T1000 (cell line): Measurements from ENCODE around the gene PCDHGB3.
A peak's percentile ranks its signal among the peaks of the same experiment; 100 is the strongest.
"Not testable (repeated sequence)": the region's sequence is repeated elsewhere in the genome, so short reads cannot be mapped to it uniquely, and the experiment has no call there.

ENCODE experiments used
- DNase-seq: peaks from one replicate; lab custom pipeline; 2025; ENCODE audit warnings: mixed read lengths; lab: John Stamatoyannopoulos, UW

PCDHGB3 gene

GRCh38 chr5:141392429-141393198 lies 22.6 kb downstream of the PCDHGB3 start, which contains the start of gene PCDHGA8:
PCDHGA8 (plus strand) TSS chr5:141392633; CDS start chr5:141392814, 181 bp downstream.
- DNase-seq = no peak

- DNase-seq = no peak
These were observed 23.2 kb downstream of the PCDHGB3 start for GRCh38 chr5:141393267-141393666.

- not testable (repeated sequence) for DNase-seq
These were observed 24.6 kb downstream of the PCDHGB3 start for GRCh38 chr5:141394401-141395187.

GRCh38 chr5:141397756-141398551 lies 27.9 kb downstream of the PCDHGB3 start, which contains the start of gene PCDHGB5:
PCDHGB5 (plus strand) TSS chr5:141397947; CDS start chr5:141398128, 181 bp downstream.
- peak; percentile 52 for DNase-seq

GRCh38 chr5:141398608-141399007 lies 28.6 kb downstream of the PCDHGB3 start:
- no peak for DNase-seq

GRCh38 chr5:141399555-141400258 lies 29.7 kb downstream of the PCDHGB3 start:
- no peak for DNase-seq

- no peak for DNase-seq
These were observed 32.7 kb downstream of the PCDHGB3 start, which contains the start of gene PCDHGA9 for GRCh38 chr5:141402553-141403243. PCDHGA9 (plus strand) TSS chr5:141402778; CDS start chr5:141402953, 175 bp downstream.

GRCh38 chr5:141403387-141403786 lies 33.3 kb downstream of the PCDHGB3 start:
- DNase-seq = no peak

GRCh38 chr5:141407790-141408505 lies 37.9 kb downstream of the PCDHGB3 start, which contains the start of gene PCDHGB6:
PCDHGB6 (plus strand) TSS chr5:141408021; CDS start chr5:141408203, 182 bp downstream.
- not testable (repeated sequence) for DNase-seq

- no peak for DNase-seq
These were observed 39.7 kb downstream of the PCDHGB3 start for GRCh38 chr5:141409598-141410306.

- DNase-seq = no peak
These were observed 41.5 kb downstream of the PCDHGB3 start for GRCh38 chr5:141411575-141411974.

GRCh38 chr5:141412854-141413539 lies 43.0 kb downstream of the PCDHGB3 start, which contains the start of gene PCDHGA10:
PCDHGA10 (plus strand) TSS chr5:141412987; CDS start chr5:141413176, 189 bp downstream.
- DNase-seq = no peak

- DNase-seq = no peak
These were observed 43.6 kb downstream of the PCDHGB3 start for GRCh38 chr5:141413540-141414069.

GRCh38 chr5:141414548-141415274 lies 44.7 kb downstream of the PCDHGB3 start:
- DNase-seq = not testable (repeated sequence)

- DNase-seq = not testable (repeated sequence)
These were observed 45.2 kb downstream of the PCDHGB3 start for GRCh38 chr5:141415275-141415618.

- DNase-seq = not testable (repeated sequence)
These were observed 47.6 kb downstream of the PCDHGB3 start, which contains the start of gene PCDHGB7 for GRCh38 chr5:141417494-141418172. PCDHGB7 (plus strand) TSS chr5:141417677; CDS start chr5:141417860, 183 bp downstream.
